GM18867 (cell line): Measurements from ENCODE around the gene CLCN5.

Experiments
- ATAC-seq: cut with Tn5 transposase; IDR thresholded peaks from one replicate; pipeline ENCODE4 v1.9.1; 2021; ENCODE audit warnings: mild to moderate bottlenecking, moderate library complexity; ENCODE audit not compliant: unreplicated experiment

Gene CLCN5

DNA sequence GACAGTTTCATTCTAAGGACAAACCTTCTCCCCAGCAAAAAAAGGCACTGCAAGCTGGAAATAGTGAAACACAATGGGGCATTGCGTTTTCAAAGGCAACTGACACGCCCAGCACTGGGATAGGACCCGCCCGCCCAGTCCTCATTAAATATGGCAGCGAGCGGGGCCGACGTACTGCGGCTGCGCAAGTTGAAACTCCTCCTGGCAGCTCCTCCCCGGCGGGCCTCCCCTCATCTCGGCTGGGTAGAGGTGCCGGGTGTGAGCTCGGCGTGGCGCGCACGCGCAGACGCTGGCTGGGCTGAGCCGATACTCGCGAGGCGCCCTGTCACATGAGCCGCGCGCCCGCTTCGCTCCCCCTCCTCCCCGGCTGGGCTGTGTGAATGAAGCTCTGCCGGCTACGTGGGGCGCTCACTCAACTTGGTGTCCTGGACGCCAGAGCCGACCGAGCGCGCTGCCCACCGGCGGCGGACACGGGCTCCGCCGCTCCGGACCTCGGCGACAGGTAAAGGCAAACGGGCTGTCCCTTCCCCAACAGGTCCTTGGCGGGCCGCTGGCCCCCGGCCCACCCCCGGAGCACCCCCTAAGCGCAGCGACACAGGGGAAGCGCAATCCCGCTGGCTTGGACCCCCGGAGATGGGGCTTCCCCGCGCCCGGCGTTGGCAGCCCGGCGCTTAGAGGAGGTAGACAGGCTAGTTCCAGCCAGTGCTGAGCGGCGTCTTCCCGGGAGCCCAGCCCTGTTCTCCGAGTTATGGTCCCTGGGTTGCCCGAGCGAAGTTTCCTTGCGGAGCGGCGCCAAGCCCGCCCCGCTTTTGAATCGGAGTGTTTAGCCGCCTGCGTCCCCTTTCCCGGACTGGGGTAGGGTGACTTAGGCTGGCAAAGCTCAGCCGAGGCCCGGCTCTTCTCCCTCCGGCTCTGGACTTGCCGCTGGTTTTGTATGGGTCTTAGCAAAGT is at the start of gene CLCN5:
CLCN5 (plus strand) TSS at position 306 of the 951 bp plus-strand sequence. CDS start 2,703 bp downstream, outside the sequence.
- peak; percentile 97 for ATAC-seq

DNA sequence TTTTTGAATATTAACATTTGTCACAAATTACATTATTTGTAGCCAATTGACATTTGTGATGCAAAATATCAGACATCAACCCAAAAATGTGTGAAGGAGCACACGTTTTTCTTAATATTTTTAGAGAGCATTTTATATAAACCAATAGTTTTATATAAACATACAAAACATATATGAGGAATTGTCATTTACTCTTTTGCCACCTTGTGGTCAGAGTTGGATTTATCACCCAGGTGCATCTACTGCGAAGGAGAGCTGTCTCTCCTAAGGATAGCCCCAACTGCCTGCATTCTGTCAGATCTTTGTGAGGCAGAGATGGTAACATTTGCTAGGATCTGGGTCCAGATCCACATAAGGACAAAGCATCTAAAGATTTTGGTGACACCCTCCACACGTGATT is 45.6 kb upstream of the CLCN5 start:
- no peak for ATAC-seq

DNA sequence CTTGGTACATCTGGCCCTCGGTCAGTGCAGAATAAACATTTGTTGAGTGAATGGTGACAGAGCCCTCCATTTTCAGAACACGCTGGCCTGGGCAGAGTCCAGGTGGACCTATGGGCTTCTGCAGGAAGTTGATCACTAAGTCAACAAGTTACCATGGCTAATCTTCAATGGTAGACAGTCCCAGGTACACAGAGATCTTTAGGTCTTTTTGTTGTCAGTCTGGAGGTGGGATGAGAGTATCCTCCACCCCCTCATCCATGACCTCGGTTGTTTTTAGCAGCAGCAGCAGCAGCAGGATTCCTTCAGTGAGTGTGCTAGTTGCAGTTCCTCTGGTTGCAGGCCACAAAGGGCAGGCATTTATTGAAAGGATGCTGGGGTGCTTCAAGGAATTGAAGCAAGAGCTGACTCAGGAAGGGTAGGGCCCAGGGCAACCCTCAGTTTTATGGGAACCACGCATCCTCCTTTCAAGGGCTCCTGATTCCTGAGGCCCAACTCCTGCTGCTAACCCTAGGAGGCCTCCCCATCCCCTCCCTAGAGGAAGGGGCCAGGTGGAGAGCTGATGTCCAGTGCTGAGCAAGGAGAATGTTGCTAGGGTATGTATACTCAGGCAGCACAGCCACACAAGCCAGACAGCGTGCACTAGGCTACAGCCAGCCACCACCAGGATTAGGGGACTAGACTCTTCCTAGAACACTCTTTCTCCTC is 44.8 kb upstream of the CLCN5 start:
- ATAC-seq = no peak

DNA sequence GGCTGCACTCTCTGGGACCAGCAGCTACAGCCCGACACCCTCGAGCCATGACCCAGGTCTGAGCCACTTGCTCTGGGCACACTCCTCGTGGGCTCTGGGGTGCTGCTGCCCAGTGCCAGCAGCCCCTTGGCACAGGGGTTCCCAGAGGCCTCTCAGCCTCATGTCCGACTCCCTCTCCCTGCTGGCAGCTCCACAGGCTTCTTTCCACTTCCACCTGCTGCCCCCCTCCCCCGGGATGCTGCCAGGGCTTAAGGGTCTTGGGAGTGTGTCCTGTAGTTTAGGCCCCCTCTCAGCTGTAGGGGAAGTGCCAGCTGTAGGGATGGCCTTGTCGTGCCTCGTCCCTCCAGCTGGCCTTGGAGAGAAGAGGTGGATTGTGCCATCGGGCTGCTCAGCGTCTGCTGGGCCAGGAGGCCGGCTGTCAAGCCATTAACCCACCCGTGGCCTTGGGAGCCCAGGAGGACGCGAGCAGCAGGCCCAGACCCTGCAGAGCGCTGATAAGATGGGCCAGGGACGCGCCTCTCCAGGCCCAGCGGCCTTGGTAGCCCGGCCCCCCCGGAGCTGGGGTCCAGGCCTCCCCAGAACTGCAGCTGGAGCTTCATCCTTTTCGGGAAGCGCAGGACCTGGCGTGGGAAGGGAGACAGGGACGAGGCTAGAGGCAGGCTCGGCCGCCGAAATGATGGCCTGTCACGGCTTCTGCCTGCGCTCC is 44.1 kb upstream of the CLCN5 start:
- ATAC-seq = no peak

DNA sequence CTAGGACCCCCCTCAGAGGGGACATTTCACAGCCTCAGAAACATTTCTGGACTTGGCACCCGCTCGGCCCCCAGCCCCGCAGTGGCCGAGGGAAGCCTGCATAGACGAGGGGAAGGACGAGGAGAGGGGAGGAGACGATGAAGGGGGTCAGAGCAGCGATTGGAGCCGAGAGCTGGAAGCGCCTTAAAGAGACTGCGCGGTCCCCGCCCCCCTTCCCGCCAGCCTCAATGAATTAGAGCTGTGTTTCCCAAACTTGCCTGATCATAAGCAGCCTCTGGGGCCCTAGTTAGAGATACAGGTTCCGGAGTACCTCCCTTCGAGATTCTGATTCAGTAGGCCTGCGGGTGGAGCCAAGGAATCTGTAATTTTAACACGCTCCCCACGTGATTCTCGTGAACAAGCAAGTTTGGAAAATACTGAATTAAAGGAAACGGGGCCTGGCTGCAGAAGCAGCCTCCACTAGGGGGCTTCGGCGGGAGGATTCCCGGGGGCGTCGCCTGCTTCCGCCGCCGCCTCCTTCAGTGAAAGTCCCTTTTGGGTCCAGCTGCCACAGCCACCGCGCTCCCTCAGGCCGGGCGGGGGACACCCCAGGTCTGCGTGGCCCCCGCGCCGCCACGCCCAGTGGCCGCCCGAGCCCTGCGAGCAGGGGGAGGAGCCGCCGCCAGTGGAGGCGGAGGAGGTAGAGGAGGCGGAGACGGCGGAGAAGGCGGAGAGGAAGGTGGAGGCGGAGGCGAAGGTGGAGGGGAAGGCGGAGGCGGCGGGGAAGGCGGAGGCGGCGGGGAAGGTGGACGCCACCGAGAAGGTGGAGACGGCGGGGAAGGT is 43.4 kb upstream of the CLCN5 start, which contains the start of gene USP27X:
USP27X (plus strand) TSS at position 651 of the 822 bp plus-strand sequence. CDS start 824 bp downstream, outside the sequence.
- ATAC-seq = peak; percentile 93

DNA sequence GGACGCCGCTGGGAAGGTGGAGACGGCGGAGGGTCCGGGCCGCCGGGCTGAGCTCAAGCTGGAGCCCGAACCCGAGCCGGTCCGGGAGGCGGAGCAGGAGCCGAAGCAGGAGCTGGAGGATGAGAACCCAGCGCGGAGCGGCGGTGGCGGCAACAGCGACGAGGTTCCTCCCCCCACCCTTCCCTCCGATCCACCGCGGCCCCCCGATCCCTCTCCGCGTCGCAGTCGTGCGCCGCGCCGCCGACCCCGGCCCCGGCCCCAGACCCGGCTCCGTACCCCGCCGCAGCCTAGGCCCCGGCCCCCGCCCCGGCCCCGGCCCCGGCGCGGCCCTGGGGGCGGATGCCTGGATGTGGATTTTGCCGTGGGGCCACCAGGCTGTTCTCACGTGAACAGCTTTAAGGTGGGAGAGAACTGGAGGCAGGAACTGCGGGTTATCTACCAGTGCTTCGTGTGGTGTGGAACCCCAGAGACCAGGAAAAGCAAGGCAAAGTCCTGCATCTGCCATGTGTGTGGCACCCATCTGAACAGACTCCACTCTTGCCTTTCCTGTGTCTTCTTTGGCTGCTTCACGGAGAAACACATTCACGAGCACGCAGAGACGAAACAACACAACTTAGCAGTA is 42.6 kb upstream of the CLCN5 start:
- peak; percentile 7 for ATAC-seq

DNA sequence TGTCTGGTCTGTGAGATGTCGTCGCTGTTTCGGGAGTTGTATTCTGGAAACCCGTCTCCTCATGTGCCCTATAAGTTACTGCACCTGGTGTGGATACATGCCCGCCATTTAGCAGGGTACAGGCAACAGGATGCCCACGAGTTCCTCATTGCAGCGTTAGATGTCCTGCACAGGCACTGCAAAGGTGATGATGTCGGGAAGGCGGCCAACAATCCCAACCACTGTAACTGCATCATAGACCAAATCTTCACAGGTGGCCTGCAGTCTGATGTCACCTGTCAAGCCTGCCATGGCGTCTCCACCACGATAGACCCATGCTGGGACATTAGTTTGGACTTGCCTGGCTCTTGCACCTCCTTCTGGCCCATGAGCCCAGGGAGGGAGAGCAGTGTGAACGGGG is 41.7 kb upstream of the CLCN5 start:
- no peak for ATAC-seq

DNA sequence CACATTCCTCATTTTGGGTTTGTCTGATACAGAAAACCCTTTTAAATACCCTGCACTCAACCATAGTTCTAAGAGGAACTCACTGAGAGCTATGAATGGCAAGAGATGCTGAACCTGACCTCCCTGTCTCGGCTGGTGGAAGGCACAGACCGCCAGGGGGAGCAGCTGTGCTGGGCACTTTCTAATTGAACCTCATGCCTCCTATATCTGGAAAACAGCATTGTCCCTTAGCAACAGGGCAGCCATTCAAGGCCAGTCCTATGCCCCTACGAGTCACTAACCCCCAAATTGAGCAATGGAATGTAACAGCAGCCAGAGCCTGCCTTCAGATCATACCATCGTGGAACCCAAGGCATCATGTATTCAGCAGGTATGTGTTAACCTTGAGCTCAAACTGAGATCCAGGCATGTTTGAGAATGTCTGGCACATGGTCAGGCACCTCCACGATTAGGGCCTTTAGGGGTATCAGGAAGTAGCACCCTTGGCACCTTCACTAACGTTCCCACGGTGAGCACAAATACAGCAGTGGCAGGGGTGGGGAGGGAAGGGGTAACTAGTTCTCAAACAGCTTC is 38.0 kb upstream of the CLCN5 start:
- peak; percentile 66 for ATAC-seq

DNA sequence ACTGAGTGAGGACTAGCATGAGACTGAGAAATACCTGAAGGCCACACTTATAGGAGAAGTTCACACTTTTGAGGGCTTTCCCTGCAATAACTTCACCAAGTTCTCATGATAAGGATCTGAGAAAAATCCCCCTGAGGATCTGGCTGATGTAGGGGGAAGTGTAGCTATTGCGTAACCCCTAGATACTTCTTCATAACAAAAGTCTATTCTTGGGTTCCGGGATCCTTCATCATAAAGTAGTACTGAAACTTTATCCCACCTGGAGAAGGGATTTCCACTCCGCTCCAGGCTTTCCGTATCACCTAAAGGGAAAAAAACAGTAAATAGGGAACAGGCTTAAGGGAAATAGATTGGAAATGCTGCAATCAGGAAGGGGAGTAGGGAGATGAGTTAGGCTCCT is 29.9 kb upstream of the CLCN5 start:
- ATAC-seq = no peak

DNA sequence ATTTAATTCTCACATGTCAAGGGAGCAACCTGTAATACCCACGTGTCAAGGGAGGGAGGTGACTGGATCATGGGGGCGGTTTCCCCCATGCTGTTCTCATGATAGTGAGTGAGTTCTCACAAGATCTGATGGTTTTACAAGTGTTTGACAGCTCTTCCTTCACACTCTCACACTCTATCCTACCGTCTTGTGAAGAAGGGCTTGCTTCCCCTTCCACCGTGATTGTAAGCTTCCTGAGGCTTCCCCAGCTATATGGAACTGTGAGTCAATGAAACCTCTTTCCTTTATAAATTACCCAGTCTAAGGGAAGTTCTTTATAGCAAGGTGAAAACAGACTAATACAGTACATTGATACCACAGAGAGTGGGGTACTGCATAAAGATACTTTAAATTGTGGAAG is 25.4 kb upstream of the CLCN5 start:
- no peak for ATAC-seq

DNA sequence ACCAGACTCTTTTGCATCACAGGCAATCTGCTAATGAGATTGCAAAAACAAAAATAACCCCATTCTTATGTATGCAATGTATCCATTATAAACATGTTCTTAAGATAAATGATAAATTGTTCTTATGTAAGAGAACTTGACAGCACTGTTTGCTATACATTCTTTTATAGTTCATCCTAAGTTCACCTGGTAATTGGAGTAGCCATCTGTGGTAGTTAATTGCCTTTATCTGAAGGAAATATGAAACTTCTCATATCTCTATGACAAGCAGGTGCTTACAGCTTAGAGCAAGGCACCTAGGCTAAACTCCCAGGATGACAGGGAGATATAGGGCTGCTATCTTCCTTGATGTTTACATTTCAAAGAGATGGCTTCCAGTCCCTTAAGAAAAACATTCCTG is 21.3 kb upstream of the CLCN5 start:
- ATAC-seq = no peak

DNA sequence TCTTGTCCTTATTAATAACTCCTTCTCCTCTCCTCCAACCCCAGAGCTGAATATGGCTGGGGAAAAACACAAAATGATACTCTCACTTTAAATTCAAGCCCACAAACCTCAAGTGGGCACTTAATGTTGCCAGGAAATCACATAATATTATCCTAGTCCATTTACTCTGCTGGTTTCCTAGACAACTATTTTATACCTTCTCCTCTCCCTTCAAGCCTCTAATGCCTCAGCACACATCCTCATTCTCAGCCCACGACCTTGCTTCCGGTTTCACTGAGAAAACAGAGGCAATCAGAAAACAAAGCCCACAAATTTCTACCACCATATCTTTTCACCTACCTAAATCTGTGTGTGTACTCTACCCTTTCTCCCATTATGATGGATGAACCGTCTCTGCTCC is 12.1 kb upstream of the CLCN5 start:
- peak; percentile 74 for ATAC-seq

DNA sequence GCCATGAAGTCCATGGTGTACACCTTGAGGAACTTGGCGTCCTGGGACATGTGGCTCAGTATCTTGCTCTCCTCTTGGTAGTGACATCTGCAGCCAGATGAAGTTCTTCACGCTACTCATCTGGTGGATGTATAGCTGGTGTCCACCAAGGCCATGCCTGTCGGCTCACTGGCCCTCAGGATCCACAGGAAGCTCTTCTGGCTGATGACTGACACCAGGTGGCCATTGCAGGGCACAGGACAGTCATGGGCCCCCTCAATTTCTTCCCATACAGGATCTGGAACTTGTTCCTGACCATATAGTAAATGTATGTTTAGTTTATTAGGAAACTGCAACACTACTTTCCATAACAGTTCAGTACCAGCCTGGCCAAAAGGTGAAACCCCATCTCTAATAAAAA is 10.3 kb upstream of the CLCN5 start:
- no peak for ATAC-seq

DNA sequence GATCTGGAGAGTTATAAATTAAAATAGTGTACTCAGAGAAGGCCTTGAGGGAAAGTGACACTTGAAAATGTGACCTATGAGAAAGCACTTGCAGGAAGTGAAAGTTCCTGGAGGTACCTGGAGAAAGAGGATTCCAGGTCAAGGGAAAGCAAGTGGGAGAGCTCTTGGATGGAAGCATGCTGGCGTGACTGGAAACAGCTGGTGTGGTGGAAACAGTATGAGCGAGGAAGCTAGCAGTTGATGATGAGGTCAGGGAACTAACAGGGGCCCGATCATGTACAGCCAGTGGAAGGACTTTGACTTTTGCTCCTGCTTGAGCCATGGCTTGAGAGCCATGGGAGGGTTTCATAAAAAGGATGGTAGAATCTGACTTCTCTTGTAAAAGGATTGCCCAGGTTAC is 9.5 kb upstream of the CLCN5 start:
- no peak for ATAC-seq

DNA sequence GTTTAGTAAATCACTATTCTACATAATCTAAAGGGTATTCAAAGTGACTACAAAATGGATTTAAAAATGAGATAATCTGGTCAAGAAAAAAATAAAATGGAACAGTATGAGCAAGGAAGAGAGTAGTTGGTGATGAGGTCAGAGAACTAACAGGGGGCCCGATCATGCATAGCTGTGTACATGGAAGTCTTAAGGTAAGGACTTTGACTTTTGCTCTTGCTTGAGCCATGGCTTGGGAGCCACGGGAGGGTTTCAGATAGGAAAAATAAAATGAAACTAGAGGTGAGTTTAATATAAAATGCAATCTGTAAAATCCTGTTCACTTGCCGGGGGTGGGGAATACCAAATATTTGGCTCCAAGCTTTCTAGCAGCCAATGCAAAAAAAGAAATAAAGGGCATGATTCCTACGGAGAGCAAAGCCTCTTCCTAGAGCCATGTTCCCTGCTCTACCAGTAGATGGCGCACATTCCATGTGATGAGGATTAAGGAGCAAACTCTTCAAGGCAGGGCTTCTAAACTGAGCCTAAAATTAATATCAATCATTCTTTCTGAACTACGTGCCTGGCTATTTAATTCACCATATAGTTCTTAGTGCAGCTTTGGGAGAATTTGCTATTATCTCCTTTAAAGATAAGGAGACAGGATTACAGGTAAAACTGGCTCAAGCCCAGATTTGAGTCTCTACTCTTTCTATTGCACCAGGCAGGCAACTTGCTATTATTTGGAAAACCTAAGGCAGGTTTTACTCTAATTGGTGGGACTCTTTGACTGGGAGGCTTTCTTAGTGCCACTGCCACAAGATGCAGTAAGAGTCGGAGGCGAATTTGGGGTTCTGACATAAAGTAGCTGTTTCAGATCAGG is 6.8 kb upstream of the CLCN5 start:
- ATAC-seq = peak; percentile 80

DNA sequence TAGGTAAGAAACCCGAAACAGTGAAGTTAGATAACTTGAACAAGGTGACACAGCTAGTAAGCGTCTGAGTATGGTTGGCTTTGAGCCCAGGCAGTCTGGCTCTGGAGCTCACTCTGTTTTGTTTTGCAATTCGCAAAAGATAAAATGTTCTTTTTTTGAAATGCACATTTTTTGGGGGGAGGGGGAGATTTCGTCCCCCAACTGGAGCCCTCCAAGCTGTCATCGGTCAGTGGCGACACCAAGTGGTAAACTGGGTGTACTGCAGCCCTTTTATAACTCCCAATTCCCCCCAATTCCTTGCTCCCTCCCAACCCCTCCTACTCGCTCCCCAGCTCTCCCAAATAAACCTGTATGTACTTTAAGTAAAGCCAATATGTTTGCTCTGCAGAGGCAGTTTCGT is 2.8 kb upstream of the CLCN5 start:
- ATAC-seq = no peak

DNA sequence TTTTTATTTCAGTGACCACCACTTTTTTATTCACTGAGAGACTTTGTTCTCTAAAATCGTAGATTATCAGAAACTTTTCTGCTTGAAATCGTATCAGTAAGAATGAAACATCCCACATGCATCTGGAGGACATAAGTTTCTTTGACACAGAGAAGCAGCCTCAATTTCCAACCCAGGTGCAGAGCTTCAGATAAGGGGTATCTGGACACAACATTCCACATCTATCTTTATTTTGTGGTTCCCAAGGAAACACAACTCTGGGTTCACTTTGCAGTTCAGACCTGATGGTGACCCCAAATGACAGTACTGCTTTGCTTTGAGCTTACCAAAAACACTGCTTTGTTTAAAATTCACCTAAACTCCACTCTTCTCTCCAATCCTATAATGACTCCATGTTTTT is 1.3 kb upstream of the CLCN5 start:
- no peak for ATAC-seq

DNA sequence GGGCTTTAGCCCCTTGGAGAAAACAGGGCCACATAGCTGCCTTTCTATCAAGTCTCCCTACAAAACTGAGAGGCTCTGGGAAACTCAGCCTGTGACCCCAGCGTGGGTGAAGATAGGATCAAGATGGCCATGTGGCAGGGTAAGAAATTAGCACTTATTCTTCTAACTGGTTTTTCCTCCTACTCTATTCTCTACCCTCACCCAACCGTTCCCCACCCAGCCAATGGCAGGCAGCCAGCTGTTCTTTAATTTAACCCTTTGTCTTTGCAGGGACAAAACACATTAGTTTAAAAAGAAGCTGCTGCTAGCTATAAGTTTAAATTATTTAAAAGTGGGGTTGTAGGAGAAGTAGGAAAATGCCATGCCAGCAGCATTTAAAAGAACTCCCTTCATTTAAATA is 2.8 kb downstream of the CLCN5 start:
- ATAC-seq = no peak

DNA sequence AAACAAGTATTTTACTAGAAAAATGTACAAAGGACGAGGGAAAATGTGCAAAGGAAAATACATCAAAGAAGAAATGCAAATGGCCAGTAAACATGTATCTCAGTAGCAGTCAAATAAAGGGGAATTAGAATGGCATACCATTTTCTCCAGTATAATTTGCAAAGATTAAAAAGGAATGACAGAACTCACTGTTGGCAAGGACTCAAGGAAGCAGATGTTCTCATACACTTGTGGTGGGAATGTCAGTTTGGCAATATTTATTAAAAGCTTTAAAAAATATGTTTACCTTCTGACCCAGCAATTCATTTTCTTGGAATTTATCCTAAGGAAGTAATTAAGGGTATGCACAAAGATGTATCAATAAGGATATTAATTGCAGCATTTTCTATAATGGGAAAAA is 7.6 kb downstream of the CLCN5 start:
- ATAC-seq = no peak
